ENCODE data around the gene PCK1.
A peak's percentile ranks its signal among the peaks of the same experiment; 100 is the strongest.
"Not testable (repeated sequence)": the region's sequence is repeated elsewhere in the genome, so short reads cannot be mapped to it uniquely, and the experiment has no call there.

The PCK1 gene

DNA sequence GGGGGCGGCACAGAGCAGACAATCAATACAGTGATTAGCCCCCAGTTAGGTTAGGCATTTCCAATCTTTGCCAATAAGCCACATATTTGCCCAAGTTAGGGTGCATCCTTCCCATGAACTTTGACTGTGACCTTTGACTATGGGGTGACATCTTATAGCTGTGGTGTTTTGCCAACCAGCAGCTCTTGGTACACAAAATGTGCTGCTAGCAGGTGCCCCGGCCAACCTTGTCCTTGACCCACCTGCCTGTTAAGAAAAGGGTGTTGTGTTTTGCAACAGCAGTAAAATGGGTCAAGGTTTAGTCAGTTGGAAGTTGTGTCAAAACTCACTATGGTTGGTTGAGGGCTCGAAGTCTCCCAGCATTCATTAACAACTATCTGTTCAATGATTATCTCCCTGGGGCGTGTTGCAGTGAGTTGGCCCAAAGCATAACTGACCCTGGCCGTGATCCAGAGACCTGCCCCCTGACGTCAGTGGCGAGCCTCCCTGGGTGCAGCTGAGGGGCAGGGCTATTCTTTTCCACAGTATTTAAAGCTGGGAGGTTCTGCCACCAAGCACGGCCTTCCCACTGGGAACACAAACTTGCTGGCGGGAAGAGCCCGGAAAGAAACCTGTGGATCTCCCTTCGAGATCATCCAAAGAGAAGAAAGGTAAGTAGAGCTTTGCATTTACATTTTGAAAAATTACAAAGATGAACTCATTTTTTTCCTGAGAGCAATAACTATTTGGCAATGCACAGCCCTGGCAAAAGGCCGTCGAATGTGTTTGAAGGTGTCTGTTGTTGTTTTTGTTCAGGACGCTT lies at the start of gene PCK1:
TSS of gene PCK1 (plus strand) at position 557 of the 802 bp plus-strand sequence. CDS start 302 bp downstream, outside the sequence.
- no peak for DNase-seq

DNA sequence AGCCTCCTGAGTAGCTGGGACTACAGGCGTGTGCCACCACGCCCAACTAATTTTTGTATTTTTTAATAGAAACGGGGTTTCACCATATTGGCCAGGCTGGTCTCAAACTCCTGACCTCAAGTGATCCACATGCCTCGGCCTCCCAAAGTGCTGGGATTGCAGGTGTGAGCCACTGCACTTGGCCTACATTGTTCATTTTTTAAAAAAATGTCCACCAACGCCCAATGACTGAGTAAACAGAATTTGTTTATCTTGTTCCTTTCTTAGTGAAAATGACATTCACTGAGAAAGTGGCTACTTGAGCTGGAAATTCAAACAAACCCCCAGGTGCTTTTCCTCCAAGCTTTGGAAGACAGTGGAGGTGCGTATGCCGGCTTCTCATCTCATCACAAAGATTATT lies 49.2 kb upstream of the PCK1 start:
- not testable (repeated sequence) for DNase-seq

DNA sequence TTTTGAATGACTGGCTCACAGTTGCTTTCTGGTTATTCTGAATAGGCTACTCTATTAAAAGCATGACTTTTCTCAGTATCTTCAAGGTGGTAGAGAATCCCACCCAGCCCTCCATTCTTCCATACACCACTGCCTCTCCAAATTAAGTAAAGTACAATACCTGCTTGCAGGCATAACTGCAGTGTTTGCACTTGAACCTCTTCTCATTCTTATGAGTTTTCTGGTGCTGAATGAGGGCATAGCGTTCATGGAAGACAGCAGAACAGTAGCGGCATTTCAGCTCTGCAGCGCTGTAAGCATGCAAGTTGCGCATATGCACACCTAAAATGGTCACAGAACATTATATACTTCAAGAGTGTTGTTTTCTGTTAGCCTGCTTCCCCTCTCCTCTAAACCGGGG lies 48.5 kb upstream of the PCK1 start:
- DNase-seq, result no peak

DNA sequence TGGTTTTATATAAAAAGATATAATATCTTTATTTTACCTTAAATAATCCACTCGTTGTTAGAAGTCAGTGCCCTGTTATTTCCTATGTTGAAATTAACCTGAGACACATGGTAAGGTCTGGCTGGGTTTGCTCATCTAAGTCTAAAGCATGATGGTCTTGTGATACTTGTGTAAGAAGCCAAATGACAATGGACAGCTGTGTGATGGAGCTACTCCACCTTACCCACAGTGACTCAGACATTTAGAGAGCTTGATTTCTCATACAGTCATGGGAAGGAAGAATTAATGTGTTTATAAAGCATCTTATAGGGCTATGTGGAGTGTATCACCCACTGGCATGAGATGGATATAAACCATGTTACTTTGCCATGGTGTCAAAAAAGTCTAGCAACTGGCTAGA lies 47.7 kb upstream of the PCK1 start:
- DNase-seq, result no peak

DNA sequence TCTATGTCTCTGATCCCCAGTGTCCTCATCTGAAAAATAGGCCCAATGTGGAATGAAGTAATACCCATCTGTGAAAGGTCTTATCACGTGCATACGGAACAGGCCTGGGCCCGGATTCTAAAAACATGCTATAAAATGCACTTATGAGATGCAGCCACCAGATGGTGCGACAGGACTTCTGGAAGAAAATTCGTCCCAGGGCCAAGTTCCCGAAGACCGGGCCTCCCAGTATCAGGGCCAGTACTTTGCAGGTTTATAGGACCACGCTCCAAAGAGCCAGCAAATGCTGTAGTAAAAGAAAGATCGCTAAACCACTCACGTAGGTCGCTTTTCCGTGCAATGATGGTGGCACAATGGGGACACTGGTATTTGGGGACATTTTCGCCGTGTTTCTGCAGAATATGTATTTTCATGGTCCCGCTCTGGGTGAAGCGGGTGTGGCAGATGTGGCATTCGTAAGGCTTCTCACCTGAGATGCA lies 46.6 kb upstream of the PCK1 start:
- DNase-seq, result peak; percentile 75

DNA sequence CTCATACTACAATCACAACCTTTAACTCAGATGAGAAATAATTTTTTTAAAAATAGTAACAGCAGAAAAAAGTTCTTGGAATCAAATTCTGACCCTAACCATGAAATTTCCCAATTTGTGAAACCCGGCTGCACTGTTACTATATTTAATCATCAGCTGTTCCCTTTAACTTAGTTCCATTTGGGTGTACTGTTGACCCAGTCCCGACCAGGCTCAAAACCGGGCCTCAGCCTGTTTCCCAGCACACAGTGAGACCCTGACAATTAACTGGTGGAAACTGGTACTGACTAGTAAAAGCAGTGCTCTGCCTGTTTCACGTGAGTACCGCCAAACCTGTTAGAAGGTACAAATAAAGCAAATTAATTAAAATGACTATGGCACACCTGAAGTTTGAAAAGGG lies 43.0 kb upstream of the PCK1 start:
- DNase-seq, result no peak

DNA sequence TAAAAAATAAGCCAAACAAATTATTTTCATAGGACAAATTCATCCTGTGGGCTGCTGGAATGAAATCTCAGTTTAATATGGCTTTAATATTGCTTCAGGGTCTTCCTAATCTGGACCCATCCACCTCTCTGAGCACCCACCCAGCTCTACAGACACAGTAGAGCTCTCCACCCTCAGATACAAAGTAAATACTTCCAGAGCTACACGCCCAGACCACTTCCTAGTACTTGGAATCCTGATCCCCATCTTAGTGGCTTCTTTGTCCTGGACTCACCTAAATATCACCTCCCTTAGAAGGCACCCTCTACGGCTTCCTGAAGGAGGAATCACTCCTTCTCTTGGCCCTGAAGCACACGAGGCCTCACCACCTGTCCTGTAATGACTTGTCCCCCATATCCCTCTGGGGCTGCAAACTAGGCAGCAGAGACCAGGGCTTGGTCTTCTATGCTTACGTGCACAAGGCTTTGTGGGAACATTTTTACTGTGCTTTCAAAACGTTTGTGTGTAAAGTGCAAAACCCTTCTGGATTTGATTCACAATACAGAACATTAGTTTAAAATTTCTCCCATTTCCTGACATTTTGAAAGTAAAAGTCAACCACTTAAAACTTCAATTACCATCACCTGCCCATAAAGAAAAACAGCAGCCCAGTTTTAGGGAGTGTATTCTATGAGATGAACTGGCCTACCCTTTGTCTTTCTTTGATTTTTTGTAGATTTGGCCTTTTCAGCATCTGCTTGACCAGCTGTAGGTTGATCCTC lies 38.4 kb upstream of the PCK1 start:
- no peak for DNase-seq

DNA sequence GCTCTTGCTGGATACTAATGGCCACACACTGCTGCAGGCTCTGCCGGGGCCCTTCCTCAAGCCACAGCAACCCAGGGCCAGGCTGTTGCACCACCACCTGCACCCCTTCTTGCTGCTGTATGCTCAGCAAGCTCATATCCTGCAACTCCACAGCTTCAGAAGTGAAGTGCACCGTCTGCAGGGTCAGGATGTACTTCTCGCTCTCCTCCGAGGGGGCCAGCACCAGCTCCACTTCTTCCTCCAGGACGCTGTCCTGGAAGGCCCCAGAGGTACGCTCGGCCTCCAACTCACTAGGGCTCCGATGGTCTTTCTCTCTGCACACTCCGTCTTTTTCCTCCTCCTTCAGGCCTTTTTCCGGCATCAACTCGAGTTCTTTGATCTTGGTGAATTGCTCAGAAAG lies 37.1 kb upstream of the PCK1 start:
- DNase-seq, result no peak

DNA sequence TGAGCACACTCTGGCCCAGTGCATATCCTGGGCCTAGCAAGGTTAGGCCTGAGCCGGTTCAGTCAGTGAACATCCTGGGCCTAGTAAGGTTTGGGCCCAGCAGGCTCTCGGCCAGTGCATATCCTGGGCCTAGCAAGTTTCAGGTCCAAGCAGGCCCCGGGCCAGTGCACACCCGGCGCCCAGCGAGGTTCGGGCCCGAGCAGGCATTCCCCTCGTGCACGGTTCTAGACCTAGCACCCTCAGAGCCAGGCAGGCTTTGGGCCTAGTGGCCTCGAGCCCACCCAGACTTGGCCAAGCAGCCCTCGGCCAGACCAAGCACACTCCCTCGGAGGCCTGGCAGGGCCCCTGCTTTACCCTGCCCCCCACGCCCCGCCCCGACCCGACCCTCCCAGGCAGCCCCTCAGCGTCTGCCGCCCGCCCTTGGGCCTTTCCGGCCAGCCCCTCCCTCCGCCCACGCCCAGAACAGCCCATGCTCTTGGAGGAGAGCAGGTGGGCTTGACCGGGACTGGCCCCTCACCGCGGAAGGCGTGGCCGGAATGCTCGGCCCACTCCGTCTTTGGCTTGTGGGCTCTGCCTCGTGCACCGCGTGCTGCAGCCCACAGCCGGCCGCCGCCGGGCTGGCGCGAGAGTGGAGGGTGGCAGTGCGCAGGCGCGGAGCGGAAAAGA lies 36.3 kb upstream of the PCK1 start, which contains the start of gene CTCFL:
TSS of gene CTCFL (minus strand) at position 630 of the 666 bp plus-strand sequence. CDS start 935 bp downstream, outside the sequence.
- no peak for DNase-seq

DNA sequence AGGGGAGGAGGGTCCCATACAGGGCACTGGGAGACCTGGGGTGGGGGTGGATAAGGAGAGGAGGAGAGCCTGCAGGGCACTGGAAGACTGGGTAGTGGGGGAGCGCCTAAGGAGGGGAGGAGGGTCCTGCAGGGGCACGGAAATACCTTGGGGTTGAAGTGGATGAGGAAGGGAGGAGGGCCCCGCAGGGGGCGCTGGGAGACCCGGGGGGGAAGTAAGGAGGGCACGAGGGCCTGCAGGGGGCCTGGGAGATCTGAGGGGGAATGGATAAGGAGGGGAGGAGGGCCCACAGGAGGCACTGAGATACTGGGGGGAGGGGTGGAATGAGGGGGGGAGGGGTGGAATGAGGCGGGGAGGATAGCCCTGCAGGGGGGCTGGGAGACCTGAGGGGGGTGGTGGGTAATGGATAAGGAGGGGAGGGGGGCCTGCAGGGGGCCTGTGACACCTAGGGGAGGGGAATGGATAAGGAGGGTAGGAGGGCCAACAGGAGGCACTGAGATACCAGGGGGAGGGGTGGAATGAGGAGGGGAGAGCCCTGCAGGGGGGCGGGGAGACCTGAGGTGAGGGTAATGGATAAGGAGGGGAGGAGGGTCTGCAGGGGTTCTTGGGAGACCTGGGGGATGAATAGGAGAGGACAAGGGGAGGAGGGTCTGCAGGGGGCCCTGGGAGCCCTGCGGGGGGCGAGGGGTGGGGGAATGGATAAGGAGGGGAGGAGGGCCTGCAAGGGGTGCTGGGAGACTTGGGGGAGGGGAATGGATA lies 35.4 kb upstream of the PCK1 start:
- DNase-seq, result no peak

DNA sequence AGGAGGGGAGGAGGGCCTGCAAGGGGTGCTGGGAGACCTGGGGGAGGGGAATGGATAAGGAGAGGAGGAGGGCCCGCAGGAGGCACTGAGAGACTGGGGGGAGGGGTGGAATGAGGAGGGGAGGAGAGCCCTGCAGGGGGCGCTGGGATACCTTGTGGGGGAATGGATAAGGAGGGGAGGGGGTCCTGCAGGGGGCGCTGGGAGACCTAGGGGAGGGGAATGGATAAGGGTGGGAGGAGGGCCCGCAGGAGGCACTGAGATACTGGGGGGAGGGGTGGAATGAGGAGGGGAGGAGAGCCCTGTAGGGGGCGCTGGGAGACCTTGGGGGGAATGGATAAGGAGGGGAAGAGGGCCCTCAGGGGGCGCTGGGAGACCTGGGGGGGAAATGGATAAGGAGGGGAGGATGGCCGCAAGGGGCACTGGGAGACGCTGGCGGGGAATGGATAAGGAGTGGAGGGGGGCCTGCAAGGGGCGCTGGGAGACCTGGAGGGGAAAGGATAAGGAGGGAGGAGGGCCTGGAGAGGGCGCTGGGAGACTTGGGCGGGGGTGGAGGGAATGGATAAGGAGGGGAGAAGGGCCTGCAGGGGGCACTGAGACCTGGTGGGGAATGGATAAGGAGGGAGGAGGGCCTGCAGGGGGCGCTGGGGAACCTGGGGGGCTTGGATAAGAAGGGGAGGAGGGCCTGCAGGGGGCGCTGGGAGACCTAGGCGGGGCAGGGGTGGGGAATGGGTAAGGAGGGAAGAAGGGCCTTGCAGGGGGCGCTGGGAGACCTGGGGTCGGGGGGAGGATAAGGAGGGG lies 34.6 kb upstream of the PCK1 start:
- no peak for DNase-seq

DNA sequence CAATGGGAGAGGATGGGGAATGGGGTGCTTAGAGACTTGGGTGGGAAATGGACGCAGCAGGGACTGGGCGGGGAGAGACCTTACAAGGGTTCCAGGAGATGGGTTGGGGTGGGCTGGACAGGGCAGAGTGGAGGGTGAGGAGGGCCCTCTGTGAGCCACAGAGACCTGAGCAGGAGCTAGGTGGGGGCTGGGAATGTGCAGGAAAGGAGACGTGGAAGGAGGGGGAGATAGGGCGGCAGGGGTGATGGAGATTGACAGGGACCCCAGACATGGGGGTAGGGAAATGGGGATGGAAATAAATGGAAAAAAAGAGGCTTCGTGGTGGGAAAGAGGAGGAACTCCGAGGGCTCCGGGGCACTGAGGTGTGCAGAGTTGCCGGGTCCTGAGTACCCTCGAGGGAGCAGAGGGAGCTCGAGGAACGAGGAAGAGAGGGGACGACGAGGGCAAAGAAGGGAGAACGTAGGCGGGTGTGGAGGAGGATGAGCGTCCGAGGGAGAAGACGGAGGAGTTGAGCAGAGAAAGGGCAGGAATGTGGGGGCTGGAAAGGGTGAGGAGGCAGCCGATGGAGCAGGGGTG lies 33.9 kb upstream of the PCK1 start:
- no peak for DNase-seq

DNA sequence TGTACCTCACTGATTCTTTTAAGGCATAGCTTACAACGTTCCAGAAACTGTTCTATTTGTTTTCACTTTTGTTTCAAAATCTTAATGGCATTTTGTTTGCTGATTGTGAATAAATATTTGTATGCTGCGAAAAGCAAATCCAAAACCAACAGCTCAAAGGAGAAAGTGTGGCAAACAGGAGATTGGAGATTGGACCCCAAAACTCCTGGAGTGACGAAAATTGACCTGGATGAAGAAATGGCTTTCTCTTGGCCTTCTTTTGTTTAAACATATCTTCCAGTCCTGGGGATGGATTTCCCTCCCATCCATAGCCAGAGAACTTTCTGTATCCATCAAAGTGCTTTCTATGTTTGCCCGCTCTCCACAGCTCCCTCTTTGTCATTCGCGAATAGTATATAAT lies 33.2 kb upstream of the PCK1 start:
- DNase-seq, result no peak

DNA sequence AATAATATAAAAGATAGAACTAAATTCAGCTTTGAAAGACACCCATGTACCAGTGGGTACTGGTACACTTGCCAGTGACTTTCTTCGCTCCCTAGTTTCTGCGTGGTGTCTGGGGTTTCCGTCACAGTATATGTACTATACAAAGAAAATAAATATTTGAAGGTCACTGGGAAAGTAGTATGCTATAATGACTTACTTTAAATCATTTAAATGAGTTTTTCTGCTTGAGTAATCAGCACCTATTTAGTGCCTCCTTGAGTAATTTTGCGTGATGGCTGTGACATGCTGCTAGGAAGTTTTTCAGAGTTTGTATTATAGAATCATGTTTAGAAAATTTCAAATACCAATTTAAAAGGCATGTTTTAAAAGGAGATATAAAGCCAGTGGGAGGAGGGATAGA lies 32.8 kb upstream of the PCK1 start:
- no peak for DNase-seq

DNA sequence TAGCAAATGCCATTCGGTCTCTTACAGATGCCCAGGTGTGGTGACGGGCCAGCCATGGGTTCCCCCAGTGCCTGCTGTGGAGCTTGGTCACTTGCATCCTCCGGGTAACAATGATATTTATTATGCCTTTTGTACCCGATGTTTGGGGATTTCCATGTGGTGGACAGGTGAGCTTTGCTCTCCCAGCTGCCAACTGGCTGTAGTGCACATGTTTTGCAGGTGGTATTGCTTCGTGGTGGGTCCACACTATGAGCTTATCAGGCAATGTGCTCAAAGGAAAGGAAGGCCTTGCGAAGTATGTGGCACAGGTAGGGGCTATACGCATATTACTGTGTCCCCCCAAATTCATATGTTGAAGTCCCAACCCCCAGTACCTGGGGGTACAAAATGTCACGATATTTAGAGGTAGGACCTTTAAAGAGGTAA lies 31.7 kb upstream of the PCK1 start:
- no peak for DNase-seq

DNA sequence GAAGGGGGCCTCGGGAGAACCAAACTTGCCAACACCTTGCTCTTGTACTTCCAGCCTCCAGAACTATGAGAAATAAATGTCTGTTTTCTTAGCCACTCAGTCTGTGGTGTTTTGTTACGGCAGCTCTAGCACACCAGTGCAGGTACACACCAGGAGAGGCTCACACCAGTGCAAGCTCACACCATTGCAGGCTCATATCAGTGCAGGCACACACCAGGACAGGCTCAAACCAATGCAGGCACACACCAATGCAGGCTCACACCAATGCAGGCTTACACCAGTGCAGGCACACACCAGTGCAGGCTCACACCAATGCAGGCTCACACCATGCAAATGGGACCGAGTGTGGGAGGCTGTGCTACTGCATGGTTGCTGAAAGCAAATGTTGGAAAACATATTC lies 31.1 kb upstream of the PCK1 start:
- DNase-seq, result no peak

DNA sequence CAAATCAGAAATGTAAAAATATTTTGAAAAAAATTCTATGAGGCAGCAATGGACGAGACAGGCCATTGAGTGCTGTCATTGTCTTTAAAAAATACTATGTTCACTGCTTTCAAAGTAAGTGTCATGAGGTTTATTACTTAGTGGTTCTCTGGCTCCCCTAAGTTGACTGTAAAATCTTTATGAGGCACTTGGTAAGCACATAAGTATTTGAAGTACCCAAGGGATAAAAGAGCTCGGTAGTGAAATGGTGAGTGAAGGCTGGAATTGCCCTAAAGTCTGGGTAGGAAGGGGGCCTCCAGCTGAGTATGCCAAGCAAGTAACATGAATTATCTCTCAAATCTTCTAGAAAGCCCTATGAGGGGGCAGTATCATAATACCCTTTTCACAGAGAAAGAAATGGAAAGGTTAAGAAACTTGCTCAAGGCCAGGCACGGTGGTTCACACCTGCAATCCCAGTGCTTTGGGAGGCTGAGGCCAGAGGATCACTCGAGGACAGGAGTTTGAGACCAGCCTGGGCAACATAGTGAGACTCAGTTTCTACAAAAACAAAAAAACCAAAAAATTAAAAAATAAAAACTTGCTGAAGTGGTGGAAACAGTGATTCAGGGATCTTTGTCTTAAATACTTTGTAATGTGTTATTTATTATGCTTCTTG lies 30.5 kb upstream of the PCK1 start:
- DNase-seq, result no peak

DNA sequence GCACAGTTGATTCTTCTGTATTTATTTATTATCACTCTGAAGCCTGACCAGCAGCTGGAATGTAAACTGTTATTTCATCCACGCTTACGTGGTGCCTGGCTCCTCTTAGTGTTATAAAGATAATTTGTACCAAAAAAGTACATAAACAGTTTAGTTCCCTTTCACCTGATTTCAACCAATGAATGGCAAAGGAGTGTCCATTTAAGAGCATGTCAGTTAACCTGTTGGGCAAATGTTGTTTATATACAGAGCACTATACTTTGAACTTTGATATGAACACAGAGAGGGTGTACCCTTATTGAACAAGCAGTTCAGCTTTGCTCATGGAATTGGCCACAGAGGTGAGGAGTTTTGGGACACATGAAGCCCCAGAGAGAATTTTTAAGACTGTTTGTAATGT lies 28.8 kb upstream of the PCK1 start:
- no peak for DNase-seq

DNA sequence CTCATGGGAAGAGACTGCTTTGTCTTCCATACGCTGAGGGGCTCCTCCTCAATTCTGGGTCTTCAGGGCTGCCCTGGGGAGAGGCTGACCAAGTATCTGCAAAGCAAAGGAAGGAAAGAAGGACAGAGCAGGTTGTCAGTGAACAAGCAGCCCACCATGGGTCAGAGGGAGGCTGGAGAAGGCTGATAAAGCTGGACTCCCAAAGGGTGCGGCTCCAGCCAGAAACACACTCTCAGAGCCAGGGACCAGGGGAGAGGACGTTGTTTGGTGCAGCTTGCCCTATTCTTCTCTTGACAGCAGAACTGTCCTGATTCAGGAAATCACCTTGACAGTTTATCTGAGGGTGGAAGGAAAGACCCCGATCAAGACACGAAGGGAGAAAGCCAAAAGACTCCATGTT lies 25.6 kb upstream of the PCK1 start:
- DNase-seq, result no peak

DNA sequence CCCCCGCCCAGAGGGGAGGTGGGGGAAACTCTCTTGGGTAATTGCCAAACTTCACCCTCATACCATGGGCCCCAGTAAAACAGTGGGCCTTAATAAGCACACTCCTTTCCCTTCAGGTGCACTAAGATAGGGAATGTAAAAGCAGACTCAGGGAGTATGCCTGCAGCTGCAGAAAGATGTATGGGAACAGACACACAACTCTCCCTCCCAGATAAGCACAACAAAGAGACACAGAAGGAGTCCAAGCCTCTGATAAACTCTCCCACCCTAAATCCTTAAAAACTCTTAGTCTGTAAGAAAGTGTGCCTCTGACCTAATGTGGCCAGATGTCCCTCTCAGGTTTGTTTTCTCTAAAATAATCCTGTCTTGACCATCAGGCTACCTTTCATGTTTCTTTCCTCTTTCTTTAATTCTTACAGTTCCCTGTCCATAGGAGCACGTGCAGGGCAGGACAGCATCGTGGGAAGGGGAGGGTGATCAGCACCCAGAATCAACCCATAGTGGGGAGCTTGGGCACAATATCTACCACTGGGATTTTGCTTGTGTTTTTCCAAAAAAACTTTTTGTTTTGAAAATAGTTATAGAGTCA lies 24.7 kb upstream of the PCK1 start:
- DNase-seq, result no peak

Measured in NCI-H526 treated with DMSO at 0.1 percent for 48 hours (cell line).